Measurements from ENCODE around the gene PARP16. TPM values are rescaled to one million over a fixed set of nuclear protein-coding genes. Genes with fewer than 3 reads are reported as not detected.
A peak's percentile ranks its signal among the peaks of the same experiment; 100 is the strongest.

Gene PARP16
- total and polyA plus RNA-seq, 9 of the 15 experiments (the other 6 are each of a cell fraction or from before 2014, with no cell fraction given): 3.0 to 9.9 (median 5.8) TPM

GRCh38 chr15:65213241-65213640 is 73.4 kb downstream of the PARP16 start:
- CTCF ChIA-PET (ENCODE audit: low intra/inter-chr PET ratio): no interaction called here
- H3K4me3 ChIP-seq: no peak overlapping the region

GRCh38 chr15:65212097-65212496 is 74.6 kb downstream of the PARP16 start:
- Histone ChIP-seq H3K27ac (ENCODE audit: extremely low read depth, low read depth, low read length) (no peak overlapping the region), H3K79me2 (ENCODE audit: control insufficient read depth, insufficient read depth, low read length) (no peaks in the 10 kb centered on the region), H3K9me3 (replicated peaks; ENCODE audit: control insufficient read depth, insufficient read depth, low read depth, low read length) (no peaks in the 10 kb centered on the region), H3K9me1 (ENCODE audit: control insufficient read depth, insufficient read depth, low read length) (no peaks in the 10 kb centered on the region), H2AFZ (ENCODE audit: low read depth, low read length) (peak overlapping the region; percentile 58), H3K4me3 (no peak overlapping the region), H3K27me3 (ENCODE audit: control insufficient read depth in 2 of 2, insufficient read depth in 2 of 2, low read length in 2 of 2) (peaks cover 8 to 11% of the 10 kb centered on the region in 2 experiments; a peak in 4 of 5 replicates), H4K20me1 (replicated peaks; ENCODE audit: control insufficient read depth, insufficient read depth, low read length) (0 out of 2 replicates have a peak, but pooled peaks cover 3% of the 10 kb centered on the region), H3K4me1 (replicated peaks in 1 of 2; ENCODE audit: control insufficient read depth in 2 of 2, insufficient read depth in 2 of 2, low read length in 2 of 2) (peaks cover 17 to 24% of the 10 kb centered on the region in 2 experiments; a peak in 3 of 5 replicates), H3K36me3 (ENCODE audit: control insufficient read depth, insufficient read depth, low read length) (no peaks in the 10 kb centered on the region), H3K4me2 (ENCODE audit: insufficient read depth, low read length) (peak overlapping the region; percentile 16; the same call in 1 of the 2 replicates), H3K9ac (ENCODE audit: insufficient read depth in 1 of 2, low read depth in 2 of 2, low read length in 2 of 2) (peak overlapping the region in 1 of 2 experiments; percentile 6; a peak in 2 of 4 replicates)
- WGBS (ENCODE audit: insufficient coverage, low coverage, missing lambda C conversion rate): 0% methylated on average over 4 of the region's 5 CpGs
- FAIRE-seq: peak; percentile 86
- in situ Hi-C loops (cut with MboI) (no loop called here), intact Hi-C loops (cut with micrococcal nuclease) (loop anchor here (1.0 kb wide), 2 partner anchors 59 to 84 kb away; partner anchors contain the start of gene RNU5A-1)
- ChIA-PET CTCF (ENCODE audit: low intra/inter-chr PET ratio) (interaction anchor here (1.2 to 1.3 kb wide), 2 partner anchors 59 to 86 kb away, joined by 3 to 8 read pairs; no protein-coding TSS in a partner anchor), POLR2A (interaction anchor here (0.5 to 6.6 kb wide), 9 partner anchors 17 to 621 kb away, joined by 3 to 54 read pairs (median 3); partner anchors contain the start of gene RNU5B-1)
- no TSS peak for BruUV-seq (replicated peaks)
- DNase-seq (ENCODE audit: extremely low read depth in 1 of 4, low spot score in 3 of 4): peak; percentile 88 to 94 (median 90)
- peak; percentile 95 for ATAC-seq
- TF ChIP-seq ZNF696 (CRISPR knock-in tag; conservative IDR thresholded peaks at IDR 0.05): no peak
- 0 out of 2 replicates have a peak, but pooled peaks have one; percentile 55 for TF ChIP-seq ETS1 (conservative IDR thresholded peaks at IDR 0.05; ENCODE audit: control insufficient read depth, low read depth, low read length)
- peak; percentile 99 for TF ChIP-seq L3MBTL2 (IDR thresholded peaks at IDR 0.05)
- TF ChIP-seq ZNF507 (tag; conservative IDR thresholded peaks at IDR 0.05): no peak
- no peak for TF ChIP-seq PTRF (tag; IDR thresholded peaks at IDR 0.05)
- no peak for TF ChIP-seq CAMTA2 (CRISPR knock-in tag; conservative IDR thresholded peaks at IDR 0.05)

More at GRCh38 chr15:65213241-65213640, 73.4 kb downstream of the PARP16 start:
- no peaks in the 10 kb centered on the region for H3K9me3 ChIP-seq (replicated peaks; ENCODE audit: control insufficient read depth, insufficient read depth, low read depth, low read length)
- H3K4me2 ChIP-seq (ENCODE audit: insufficient read depth, low read length): no peak overlapping the region
- ATAC-seq (no peak), FAIRE-seq (no peak), DNase-seq (ENCODE audit: extremely low read depth in 1 of 4, low spot score in 3 of 4) (no peak)
- no peaks in the 10 kb centered on the region for H3K9me1 ChIP-seq (ENCODE audit: control insufficient read depth, insufficient read depth, low read length)
- POLR2A ChIA-PET: interaction anchor here (6.6 kb wide), 1 partner anchor 92 kb away, joined by 54 read pairs; the partner anchor contains the start of gene RNU5B-1
- H4K20me1 ChIP-seq (replicated peaks; ENCODE audit: control insufficient read depth, insufficient read depth, low read length): 0 out of 2 replicates have a peak, but pooled peaks cover 3% of the 10 kb centered on the region
- TF ChIP-seq PPARD (CRISPR knock-in tag; IDR thresholded peaks at IDR 0.05) (no peak), ZNF124 (CRISPR knock-in tag; IDR thresholded peaks at IDR 0.05) (no peak), HDAC6 (IDR thresholded peaks at IDR 0.05; ENCODE audit: low read depth, low read length) (no peak), HEY1 (CRISPR knock-in tag; IDR thresholded peaks at IDR 0.05; ENCODE audit: borderline replicate concordance) (no peak), ETV1 (tag; conservative IDR thresholded peaks at IDR 0.05; ENCODE audit: low read depth) (no peak), CREBBP (IDR thresholded peaks at IDR 0.05; ENCODE audit: low read depth, low read length) (no peak), MTA3 (IDR thresholded peaks at IDR 0.05; ENCODE audit: borderline replicate concordance) (no peak), KLF16 (IDR thresholded peaks at IDR 0.05) (no peak), CHCHD3 (CRISPR knock-in tag; IDR thresholded peaks at IDR 0.05) (no peak), NBN (IDR thresholded peaks at IDR 0.05; ENCODE audit: low read depth) (no peak)
- no peak overlapping the region for H2AFZ ChIP-seq (ENCODE audit: low read depth, low read length)
- H3K4me1 ChIP-seq (replicated peaks in 1 of 2; ENCODE audit: control insufficient read depth in 2 of 2, insufficient read depth in 2 of 2, low read length in 2 of 2): peaks cover 18 to 32% of the 10 kb centered on the region in 2 experiments; a peak in 3 of 5 replicates
- H3K27ac ChIP-seq (ENCODE audit: extremely low read depth, low read depth, low read length): no peak overlapping the region
- no TSS peak for BruUV-seq (replicated peaks)
- H3K36me3 ChIP-seq (ENCODE audit: control insufficient read depth, insufficient read depth, low read length): no peaks in the 10 kb centered on the region
- no peaks in the 10 kb centered on the region for H3K79me2 ChIP-seq (ENCODE audit: control insufficient read depth, insufficient read depth, low read length)
- WGBS (ENCODE audit: insufficient coverage, low coverage, missing lambda C conversion rate): 28% methylated on average over 2 of the region's 2 CpGs
- intact Hi-C loops (cut with micrococcal nuclease): no loop called here
- H3K9ac ChIP-seq (ENCODE audit: insufficient read depth in 1 of 2, low read depth in 2 of 2, low read length in 2 of 2): no peak overlapping the region
- in situ Hi-C loops (cut with MboI): no loop called here
- 0 out of 5 replicates have a peak, but pooled peaks cover 0 to 4% of the 10 kb centered on the region in 2 experiments for H3K27me3 ChIP-seq (ENCODE audit: control insufficient read depth in 2 of 2, insufficient read depth in 2 of 2, low read length in 2 of 2)

Data from K562 (cell line).